NCI-H1048 (cell line): ENCODE results near the gene CASP3.
"Not testable (repeated sequence)": the region's sequence is repeated elsewhere in the genome, so short reads cannot be mapped to it uniquely, and the experiment has no call there.

ENCODE experiments used
- DNase-seq: peaks from one replicate; lab custom pipeline; 2025; lab: John Stamatoyannopoulos, UW

CASP3 gene

DNA sequence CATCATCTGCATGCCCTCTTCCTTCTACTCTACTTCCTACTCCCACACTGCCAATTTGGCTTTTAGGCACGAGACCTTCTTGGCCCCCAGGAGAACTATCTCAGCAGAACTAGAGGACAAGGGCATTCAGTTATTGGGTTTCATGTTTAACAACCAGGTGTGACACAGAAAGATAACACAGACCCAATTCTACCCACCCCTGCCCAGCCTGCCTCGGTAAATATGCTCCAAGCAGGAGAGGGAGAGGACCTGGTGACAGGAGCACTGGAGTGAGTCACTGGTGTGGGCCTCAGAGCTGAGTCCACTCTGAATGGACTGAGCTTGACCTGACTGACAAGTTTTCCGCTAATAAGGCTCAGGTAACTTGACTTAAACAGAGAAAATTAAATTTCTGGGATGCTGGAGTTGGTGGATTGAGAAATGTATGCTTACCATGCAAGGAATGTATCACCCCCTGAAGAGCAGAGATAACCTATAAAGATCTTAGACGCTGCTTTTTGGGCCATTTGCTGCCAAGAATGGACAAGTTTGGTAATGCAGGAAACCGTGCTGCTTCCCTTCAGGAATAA lies 52.5 kb downstream of the CASP3 start:
- DNase-seq: no peak

DNA sequence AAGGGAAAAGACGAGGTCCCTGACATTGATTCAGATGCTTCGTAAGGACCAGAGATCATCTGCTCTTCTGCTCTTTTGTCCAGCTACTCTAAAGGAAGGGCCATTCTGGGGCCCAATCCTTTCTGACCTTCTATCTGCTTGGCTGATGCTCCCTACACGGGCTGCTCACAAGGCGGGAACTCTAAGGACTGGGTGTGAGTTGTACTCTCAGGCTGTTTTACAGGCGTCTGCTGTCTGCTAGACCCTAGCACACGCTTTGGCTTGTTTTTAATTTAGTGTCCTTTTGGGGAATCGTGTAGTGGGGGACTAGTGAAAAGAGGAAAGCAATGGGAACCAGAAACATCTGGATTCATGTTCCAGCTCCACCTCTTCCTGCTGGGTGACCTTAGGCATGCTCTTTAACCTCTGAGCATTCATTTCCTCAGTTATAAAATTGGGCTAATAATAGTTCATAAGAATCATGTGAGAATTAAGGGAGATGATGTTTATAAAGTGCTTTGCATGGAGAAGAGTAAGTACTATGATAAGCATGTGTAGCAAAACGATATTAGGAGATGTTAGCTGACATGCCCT lies 53.1 kb downstream of the CASP3 start:
- no peak for DNase-seq

GRCh38 chr4:184595430-184595829 lies 53.8 kb downstream of the CASP3 start:
- DNase-seq: no peak

DNA sequence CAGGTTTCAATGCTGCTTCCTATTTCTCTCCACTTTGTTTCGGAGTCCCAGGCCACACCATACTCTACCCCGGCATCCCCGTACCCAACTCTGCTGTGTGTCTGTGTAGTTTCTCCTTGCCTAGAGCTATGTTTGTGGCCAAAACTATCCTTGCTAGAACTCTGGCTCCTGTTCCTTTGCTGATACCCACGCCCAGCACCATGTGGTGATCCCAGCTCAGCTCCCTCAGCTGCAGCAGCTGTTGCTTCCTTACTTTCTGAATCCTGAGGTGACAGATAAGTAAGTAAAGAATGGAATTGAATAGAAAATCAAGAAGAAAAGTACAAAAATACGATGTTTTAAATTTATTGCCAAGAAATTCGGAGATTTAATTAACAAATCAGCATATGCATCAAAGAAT lies 55.8 kb downstream of the CASP3 start:
- DNase-seq: no peak

GRCh38 chr4:184591747-184592270 lies 57.4 kb downstream of the CASP3 start:
- not testable (repeated sequence) for DNase-seq

- no peak for DNase-seq
Measured at GRCh38 chr4:184591070-184591677, 58.1 kb downstream of the CASP3 start.

DNA sequence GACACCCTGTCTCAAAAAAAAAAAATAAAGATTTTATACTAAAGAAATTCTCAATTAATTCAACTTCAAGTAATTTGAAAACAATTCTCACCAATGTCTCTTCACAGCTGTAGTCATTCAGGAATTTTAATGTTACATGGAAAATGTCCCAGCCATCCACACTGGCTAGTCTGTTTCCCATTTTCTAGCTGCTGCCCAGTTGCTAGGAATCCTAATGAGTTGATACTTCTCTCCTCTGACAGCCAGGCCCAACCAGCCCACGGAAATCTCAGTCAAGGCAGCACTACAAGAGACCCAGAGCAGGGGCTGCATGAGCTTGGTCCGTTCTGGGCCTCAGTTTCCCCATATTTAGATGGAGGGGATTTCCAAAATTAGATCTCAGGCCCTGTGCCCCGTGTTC lies 59.1 kb downstream of the CASP3 start:
- no peak for DNase-seq

DNA sequence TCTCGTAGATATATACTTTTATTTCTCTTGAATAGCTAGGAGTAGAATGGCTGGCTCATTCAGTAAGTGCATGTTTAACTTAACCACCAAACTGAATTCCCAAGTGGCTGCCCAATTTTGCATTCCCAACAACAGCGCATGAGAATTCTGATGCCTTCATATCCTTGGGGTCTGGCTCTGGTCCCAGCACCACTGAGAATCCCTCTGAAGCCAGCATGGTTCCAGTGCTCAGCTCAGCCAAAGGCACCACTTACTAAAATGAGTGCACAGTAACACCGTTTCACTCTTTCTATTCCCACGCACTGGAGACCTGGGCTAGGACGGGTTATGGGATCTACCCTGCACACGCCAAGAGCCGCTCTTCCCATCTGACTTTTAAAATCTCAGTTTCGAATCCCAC lies 60.4 kb downstream of the CASP3 start:
- DNase-seq: no peak

- DNase-seq: no peak
Measured at GRCh38 chr4:184587701-184588100, 61.5 kb downstream of the CASP3 start.

- no peak for DNase-seq
Measured at GRCh38 chr4:184587221-184587620, 62.0 kb downstream of the CASP3 start.

- no peak for DNase-seq
Measured at GRCh38 chr4:184583738-184584502, 65.3 kb downstream of the CASP3 start.
